GM10248 (cell line): ENCODE measurements around the gene CHDH.

ENCODE experiments used
- CTCF ChIA-PET: fragments of 300-600 bp; sonication (Branson Sonifier 250); formaldehyde crosslinking; extraction: SDS; loops from one replicate; lab custom pipeline; 2021; ENCODE audit warnings: antibody characterized with exemption; lab: Yijun Ruan, JAX
- POLR2A ChIA-PET: fragments of 350-650 bp; sonication (Branson Sonifier 250); formaldehyde crosslinking; extraction: SDS; loops from one replicate; lab custom pipeline; 2020; ENCODE audit warnings: antibody characterized with exemption; lab: Yijun Ruan, JAX
- DNase-seq: peaks from one replicate; pipeline ENCODE4 v3.0.0; 2012; ENCODE audit errors: extremely low spot score
- TF ChIP-seq, protein P1 (sequence below): IDR thresholded peaks from 2 replicates; pipeline ENCODE4 v1.5.1; 2012; ENCODE audit warnings: mild to moderate bottlenecking, low read depth; ENCODE audit errors: extremely low read depth, missing control alignments, control extremely low read depth

Gene CHDH

DNA sequence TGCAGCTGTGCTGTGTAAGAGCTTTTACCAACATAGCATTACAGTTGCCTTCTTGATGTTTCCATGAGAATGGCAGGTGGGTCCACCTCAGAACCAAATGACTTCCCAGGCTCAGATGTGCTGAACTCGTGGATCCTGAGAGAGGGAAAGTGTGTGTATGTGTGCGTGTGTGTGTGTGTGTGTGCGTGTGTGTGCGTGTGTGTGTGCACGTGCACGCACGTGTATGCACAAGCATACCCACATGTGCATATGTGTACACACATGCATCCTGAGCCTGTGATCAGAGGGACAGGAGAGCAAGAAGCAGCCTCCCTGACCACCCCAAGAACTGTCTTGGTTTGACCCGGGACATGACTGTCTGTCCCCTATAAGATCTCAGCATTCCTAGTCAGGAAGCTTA, 48.1 kb downstream of the CHDH start:
- DNase-seq, result no peak
- TF ChIP-seq, protein P1, sequence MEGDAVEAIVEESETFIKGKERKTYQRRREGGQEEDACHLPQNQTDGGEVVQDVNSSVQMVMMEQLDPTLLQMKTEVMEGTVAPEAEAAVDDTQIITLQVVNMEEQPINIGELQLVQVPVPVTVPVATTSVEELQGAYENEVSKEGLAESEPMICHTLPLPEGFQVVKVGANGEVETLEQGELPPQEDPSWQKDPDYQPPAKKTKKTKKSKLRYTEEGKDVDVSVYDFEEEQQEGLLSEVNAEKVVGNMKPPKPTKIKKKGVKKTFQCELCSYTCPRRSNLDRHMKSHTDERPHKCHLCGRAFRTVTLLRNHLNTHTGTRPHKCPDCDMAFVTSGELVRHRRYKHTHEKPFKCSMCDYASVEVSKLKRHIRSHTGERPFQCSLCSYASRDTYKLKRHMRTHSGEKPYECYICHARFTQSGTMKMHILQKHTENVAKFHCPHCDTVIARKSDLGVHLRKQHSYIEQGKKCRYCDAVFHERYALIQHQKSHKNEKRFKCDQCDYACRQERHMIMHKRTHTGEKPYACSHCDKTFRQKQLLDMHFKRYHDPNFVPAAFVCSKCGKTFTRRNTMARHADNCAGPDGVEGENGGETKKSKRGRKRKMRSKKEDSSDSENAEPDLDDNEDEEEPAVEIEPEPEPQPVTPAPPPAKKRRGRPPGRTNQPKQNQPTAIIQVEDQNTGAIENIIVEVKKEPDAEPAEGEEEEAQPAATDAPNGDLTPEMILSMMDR, result no peak
- ChIA-PET CTCF (no interaction called here), POLR2A (no interaction called here)

DNA sequence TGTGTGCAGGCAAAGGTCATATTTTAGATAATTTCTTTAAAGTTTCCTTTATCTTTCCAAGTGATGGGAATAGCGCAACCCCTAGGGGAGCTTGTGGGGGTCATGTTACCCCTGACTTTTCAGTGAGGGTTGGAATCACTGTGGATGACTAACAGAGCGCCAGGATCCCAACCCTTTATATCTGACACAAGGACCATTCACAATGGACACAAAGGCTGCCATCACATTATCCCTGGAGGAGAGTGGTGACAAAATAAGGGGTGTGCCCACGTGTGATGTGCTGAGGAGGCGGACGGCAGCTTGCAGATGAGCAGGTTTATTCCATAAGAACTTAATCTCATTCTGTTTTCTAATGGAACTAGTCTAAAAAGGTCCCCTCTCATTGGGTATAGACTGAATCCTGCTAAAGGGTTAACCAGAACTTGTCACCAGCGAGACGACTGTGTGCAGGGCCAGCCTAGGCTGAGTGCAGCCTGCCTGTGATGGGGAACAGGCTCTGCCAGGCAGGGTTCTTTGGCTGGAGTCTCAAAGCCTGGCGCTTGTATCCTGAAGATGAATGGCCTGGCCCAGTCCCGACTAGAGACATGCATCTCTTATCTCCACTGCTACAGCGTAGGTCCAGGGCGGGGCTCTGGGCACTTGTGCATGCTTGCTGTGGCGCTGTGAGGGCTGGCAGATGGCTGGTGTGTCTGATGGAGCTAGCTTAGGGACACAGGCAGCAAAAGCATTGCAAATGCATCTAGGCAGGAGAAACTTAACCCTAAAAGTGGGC, 50.2 kb downstream of the CHDH start:
- TF ChIP-seq, protein P1, result no peak
- CTCF ChIA-PET, result interaction anchor here (1.7 kb wide), 1 partner anchor 10 kb away, joined by 4 read pairs; no protein-coding TSS in a partner anchor
- no peak for DNase-seq

DNA sequence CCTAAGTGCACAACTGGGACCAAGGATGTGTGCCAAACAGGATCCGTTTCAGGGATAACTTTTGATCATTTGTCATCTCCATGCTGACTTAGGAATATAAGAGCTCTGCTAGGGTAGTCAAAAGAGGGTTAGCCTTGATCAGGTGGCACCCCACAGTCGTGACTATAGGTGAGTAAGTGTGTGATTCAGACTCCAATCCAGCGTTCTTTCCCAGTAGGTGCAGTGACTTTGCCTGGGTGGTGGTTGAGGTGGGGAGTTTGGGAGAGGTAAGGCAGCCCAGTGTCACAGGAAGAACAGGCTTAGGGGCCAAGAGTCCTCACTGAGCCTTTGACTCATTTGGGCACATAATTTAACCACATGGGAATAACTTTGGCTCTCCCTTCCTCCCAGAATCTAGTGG, 51.0 kb downstream of the CHDH start:
- ChIA-PET POLR2A (no interaction called here), CTCF (interaction anchor here (1.0 to 1.7 kb wide), 2 partner anchors 9 to 19 kb away, joined by 3 to 4 read pairs; no protein-coding TSS in a partner anchor)

More for the DNA sequence above, 50.2 kb downstream of the CHDH start:
- POLR2A ChIA-PET, result no interaction called here

DNA sequence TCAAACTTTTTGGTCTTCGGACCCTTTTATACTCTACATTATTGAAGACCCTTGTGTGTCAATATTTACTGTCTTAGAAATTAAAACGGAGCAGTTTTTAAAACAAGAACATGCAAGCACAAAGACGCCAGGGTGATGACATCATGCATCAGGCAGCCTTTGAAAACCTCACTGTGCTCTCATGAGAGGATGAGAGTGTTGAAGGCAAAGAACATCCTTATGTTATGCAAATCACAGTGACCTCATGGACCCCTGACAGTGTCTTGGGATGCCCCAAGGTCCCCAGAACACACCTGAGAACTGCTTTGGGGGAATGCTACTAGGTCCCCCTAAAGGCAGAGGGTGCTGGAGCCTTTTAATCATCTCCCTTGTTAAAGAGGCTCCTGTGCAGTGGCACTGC, 51.6 kb downstream of the CHDH start:
- DNase-seq, result no peak
- ChIA-PET CTCF (interaction anchor here (1.0 to 1.7 kb wide), 2 partner anchors 9 to 19 kb away, joined by 3 to 4 read pairs; no protein-coding TSS in a partner anchor), POLR2A (no interaction called here)
- TF ChIP-seq, protein P1, result no peak

More for the DNA sequence above, 51.0 kb downstream of the CHDH start:
- TF ChIP-seq, protein P1, result no peak
- DNase-seq, result no peak

DNA sequence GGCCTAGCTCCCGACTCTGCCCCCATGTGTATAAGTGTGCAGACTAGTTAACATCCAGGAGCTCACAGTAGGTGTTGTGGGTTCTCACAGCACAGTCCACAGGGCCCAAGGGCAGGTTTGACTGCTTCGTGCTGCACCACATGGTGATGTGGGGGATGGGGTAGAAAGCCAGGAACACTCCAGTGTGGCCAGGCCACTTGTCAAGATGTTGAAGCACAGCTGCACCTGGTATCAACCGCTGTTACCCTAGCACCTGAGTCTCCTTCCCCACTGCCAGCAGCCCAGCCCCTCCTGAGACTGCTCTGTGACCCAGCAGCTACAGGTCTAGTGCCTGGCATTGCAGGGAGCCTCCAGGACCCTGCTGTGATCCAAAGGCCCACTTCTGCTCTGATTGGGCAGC, 53.4 kb downstream of the CHDH start:
- ChIA-PET POLR2A (no interaction called here), CTCF (no interaction called here)
- DNase-seq, result no peak
- TF ChIP-seq, protein P1, result no peak

DNA sequence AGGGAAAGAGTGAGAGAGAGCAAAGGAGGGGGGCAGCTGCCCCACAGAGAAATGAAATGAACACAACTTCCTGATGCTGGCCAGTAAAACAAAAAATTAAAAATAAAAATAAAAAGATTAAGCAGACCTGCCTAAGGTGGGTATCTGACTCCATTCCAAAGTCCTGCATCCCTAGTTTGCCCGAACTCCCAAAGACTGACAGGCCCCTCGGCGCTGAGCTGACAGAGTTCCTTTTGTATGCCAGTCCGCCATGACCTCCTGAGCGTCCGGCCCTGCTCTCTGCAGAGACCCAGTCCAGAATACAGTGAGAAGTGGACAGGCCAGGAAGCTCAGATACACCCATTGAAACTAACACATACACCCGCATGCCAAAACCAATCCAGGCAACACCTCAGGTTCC, 54.9 kb downstream of the CHDH start:
- TF ChIP-seq, protein P1, result no peak
- CTCF ChIA-PET, result no interaction called here
- POLR2A ChIA-PET, result no interaction called here
- DNase-seq, result no peak
